ES-I3 (cell line): ENCODE data around the gene SP140.
"Not testable (repeated sequence)": the region's sequence is repeated elsewhere in the genome, so short reads cannot be mapped to it uniquely, and the experiment has no call there.

Source experiments
- H3K36me3 ChIP-seq: 2 replicates; pipeline ENCODE4 v1.6.1; 2013; ENCODE audit warnings: mild to moderate bottlenecking, low read length, control low read depth, moderate library complexity; ENCODE audit not compliant: insufficient read depth
- H3K4me1 ChIP-seq: 2 replicates; pipeline ENCODE4 v1.6.1; 2013; ENCODE audit warnings: mild to moderate bottlenecking, control low read depth, low read length; ENCODE audit not compliant: insufficient read depth
- H3K9ac ChIP-seq: 2 replicates; pipeline ENCODE4 v1.6.1; 2013; ENCODE audit warnings: low read depth, mild to moderate bottlenecking, low read length, moderate library complexity
- H3K9me3 ChIP-seq: 2 replicates; pipeline ENCODE4 v1.6.1; 2013; ENCODE audit warnings: mild to moderate bottlenecking, low read length, moderate library complexity; ENCODE audit not compliant: control insufficient read depth, insufficient read depth

SP140 gene

DNA sequence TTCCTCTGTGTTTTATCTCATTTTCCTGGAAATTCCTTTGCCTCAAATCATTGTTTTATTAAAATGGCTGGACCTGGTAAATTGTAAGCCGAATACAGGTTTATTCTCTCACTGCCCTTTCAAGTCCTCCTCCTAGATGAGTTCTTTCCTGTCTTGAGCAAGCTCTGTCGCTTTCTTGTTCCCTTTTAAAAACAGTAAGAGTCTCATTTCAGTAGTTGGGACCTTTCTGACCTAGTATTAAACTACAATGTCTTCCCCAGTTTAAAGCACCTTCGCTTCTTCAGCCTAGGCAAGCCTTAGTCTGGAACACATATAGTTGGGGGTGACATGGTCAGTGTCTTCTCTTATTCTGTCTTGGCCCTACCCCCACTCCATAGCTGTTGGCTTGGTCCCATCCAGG is 60.5 kb downstream of the SP140 start:
- Histone ChIP-seq H3K9me3 (no peaks in the 10 kb centered on the region), H3K9ac (no peak overlapping the region), H3K36me3 (no peaks in the 10 kb centered on the region), H3K4me1 (no peaks in the 10 kb centered on the region)

GRCh38 chr2:230289311-230289710 is 63.8 kb downstream of the SP140 start:
- not testable (repeated sequence) for H3K9ac ChIP-seq, H3K4me1 ChIP-seq, H3K9me3 ChIP-seq, H3K36me3 ChIP-seq

- Histone ChIP-seq H3K9me3 (no peaks in the 10 kb centered on the region), H3K36me3 (no peaks in the 10 kb centered on the region), H3K9ac (no peak overlapping the region), H3K4me1 (no peaks in the 10 kb centered on the region)
Measured at GRCh38 chr2:230295192-230295591, 69.7 kb downstream of the SP140 start.

GRCh38 chr2:230296917-230297316 is 71.4 kb downstream of the SP140 start:
- no peaks in the 10 kb centered on the region for H3K36me3 ChIP-seq
- no peaks in the 10 kb centered on the region for H3K9me3 ChIP-seq
- H3K9ac ChIP-seq = no peak overlapping the region
- no peaks in the 10 kb centered on the region for H3K4me1 ChIP-seq

DNA sequence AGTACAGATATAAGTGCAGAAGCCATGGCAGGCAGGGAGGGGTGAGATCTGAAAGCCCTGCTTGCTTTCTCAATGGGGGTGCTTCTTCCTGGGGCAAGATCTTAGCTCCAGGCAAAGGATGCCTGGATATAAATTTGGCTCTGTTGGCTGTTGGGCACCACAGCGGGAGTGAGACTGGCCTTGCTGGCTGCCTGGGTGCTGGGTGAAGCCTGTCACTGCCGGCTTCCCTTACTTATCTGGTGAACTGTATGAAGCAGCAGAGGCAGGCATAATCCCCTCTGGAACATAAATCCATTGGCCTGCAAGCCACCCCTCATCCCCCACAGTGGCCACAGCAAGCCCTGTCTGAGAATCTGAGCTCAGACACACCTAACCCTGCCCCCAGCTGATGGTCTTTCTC is 74.1 kb downstream of the SP140 start:
- Histone ChIP-seq H3K9ac (no peak overlapping the region), H3K4me1 (no peaks in the 10 kb centered on the region), H3K9me3 (no peaks in the 10 kb centered on the region; the same call in 1 of the 2 replicates), H3K36me3 (no peaks in the 10 kb centered on the region)

- no peak overlapping the region for H3K9ac ChIP-seq
- H3K9me3 ChIP-seq = no peaks in the 10 kb centered on the region; the same call in 1 of the 2 replicates
- no peaks in the 10 kb centered on the region for H3K36me3 ChIP-seq
- H3K4me1 ChIP-seq = no peaks in the 10 kb centered on the region
Measured at GRCh38 chr2:230305416-230306275, 80.1 kb downstream of the SP140 start.

DNA sequence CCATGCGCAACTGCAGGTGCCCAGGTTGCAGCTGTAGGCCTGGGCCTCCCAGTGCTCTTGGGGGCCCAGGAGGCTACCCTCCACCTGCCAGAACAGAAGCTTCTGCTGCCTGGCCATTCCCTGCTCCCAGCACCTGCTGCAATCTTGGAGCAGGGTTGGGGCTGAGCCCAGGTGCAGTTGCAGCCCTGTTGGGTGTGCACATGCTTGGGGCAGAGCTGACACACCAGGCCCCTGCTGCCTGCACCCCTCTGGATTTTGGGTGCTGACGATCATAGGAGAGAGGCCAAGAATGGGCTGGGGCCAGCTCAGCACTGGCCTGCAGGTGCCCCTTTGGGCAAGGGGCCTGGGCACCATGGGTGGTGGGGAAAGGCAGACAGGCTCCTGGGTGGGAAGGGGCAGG is 80.9 kb downstream of the SP140 start:
- Histone ChIP-seq H3K9me3 (no peaks in the 10 kb centered on the region; the same call in 1 of the 2 replicates), H3K36me3 (no peaks in the 10 kb centered on the region), H3K4me1 (no peaks in the 10 kb centered on the region), H3K9ac (no peak overlapping the region)

- no peaks in the 10 kb centered on the region; the same call in 1 of the 2 replicates for H3K9me3 ChIP-seq
- no peaks in the 10 kb centered on the region; the same call in 1 of the 2 replicates for H3K4me1 ChIP-seq
- no peak overlapping the region for H3K9ac ChIP-seq
- H3K36me3 ChIP-seq = no peaks in the 10 kb centered on the region
Measured at GRCh38 chr2:230307485-230307884, 81.9 kb downstream of the SP140 start.

GRCh38 chr2:230308402-230309000 is 83.0 kb downstream of the SP140 start:
- Histone ChIP-seq H3K9ac (no peak overlapping the region), H3K36me3 (no peaks in the 10 kb centered on the region), H3K9me3 (no peaks in the 10 kb centered on the region; the same call in 1 of the 2 replicates), H3K4me1 (no peaks in the 10 kb centered on the region; the same call in 1 of the 2 replicates)

GRCh38 chr2:230310792-230311191 is 85.3 kb downstream of the SP140 start:
- not testable (repeated sequence) for H3K36me3 ChIP-seq, H3K9ac ChIP-seq, H3K9me3 ChIP-seq, H3K4me1 ChIP-seq

- not testable (repeated sequence) for H3K36me3 ChIP-seq, H3K9ac ChIP-seq, H3K4me1 ChIP-seq, H3K9me3 ChIP-seq
Measured at GRCh38 chr2:230311634-230312033, 86.1 kb downstream of the SP140 start.

GRCh38 chr2:230312638-230313037 is 87.1 kb downstream of the SP140 start:
- H3K4me1 ChIP-seq = no peaks in the 10 kb centered on the region; the same call in 1 of the 2 replicates
- H3K9ac ChIP-seq = no peak overlapping the region
- H3K9me3 ChIP-seq = no peaks in the 10 kb centered on the region
- H3K36me3 ChIP-seq = no peaks in the 10 kb centered on the region

DNA sequence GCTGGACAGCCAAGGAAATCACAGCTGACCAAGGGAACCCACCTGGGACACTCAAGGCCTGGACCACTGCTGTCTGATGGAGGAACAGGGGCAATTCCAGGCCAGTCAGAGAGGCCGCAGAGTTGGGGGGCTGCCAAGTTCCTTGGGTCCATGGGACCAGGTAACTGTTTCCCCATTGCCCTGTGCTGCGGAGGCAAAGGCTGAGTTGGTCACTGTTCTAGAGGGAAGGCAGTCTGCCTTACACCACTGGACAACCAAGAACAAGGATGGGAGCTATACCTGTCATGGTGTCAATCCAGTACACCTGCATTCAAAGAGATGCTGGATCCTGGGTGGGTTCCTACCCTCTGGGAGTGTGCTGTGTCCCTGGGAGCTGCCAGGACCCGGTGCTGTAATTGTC is 91.8 kb downstream of the SP140 start:
- H3K36me3 ChIP-seq = no peaks in the 10 kb centered on the region
- H3K9ac ChIP-seq = no peak overlapping the region
- H3K9me3 ChIP-seq = no peaks in the 10 kb centered on the region
- no peaks in the 10 kb centered on the region; the same call in 1 of the 2 replicates for H3K4me1 ChIP-seq

DNA sequence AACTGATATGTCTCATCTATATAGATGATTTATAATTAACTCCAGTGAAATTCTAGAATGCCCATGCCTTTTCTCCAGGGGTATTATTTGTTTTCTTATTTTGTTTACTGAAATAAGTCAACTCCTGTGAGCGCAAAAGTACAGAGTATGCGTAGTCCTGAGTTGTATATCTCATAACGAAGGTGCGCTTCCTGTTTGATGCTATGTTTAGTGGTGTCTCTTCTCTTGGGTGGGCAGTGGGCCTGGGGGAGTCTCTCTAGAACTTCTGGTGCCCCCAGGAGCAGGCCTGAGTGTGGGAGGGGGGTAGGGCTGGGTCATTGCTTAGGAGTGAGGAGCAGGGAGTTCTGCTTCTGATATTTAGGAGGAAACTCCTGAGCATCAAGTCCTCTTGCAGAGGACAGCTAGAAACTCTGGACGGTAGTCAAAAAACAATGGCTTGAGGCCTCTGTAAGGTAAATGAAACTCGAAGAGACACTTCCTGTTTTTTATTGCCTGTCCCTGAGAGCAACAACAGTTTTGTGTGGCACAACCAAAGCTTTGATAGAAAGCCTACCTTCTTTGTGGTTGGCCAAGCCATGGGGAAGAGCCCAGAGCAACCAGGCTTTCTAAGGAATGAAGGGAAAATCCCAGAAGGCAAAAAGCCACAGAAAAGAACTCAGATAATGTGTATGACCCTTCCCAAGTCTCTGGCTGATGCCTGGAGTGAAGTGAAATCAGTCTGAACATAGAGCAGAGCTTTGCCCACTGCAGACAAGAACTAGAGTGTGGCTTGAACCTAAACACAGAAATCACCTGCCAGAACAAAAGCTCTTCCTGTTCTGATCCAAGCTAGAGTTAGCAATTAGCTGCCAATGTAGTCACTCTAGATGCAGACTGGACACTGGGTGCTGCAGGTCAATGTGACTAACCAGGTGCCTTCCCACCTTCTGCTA is 92.9 kb downstream of the SP140 start:
- H3K9ac ChIP-seq = no peak overlapping the region
- no peaks in the 10 kb centered on the region for H3K36me3 ChIP-seq
- peaks cover 4% of the 10 kb centered on the region; the same call in 1 of the 2 replicates for H3K9me3 ChIP-seq
- H3K4me1 ChIP-seq = no peaks in the 10 kb centered on the region
